Measurements from ENCODE around the gene HBG1. TPM values are rescaled to one million over a fixed set of nuclear protein-coding genes. Genes with fewer than 3 reads are reported as not detected.
A peak's percentile ranks its signal among the peaks of the same experiment; 100 is the strongest.

The HBG1 gene
- total RNA-seq, 1 donor from 2014 or later: not detected

- DNase-seq (no peak), ATAC-seq (ENCODE audit: poor library complexity) (no peak)
- intact Hi-C loops (cut with DNase I): no loop called here
Measured at GRCh38 chr11:5233307-5233706, 16.4 kb downstream of the HBG1 start.

GRCh38 chr11:5232821-5233220 is 16.8 kb downstream of the HBG1 start:
- DNase-seq (no peak), ATAC-seq (ENCODE audit: poor library complexity) (no peak)
- intact Hi-C loops (cut with DNase I): no loop called here

- DNase-seq (no peak), ATAC-seq (ENCODE audit: poor library complexity) (no peak)
- intact Hi-C loops (cut with DNase I): no loop called here
Measured at GRCh38 chr11:5232176-5232575, 17.5 kb downstream of the HBG1 start.

GRCh38 chr11:5231111-5231510 is 18.5 kb downstream of the HBG1 start:
- DNase-seq (no peak), ATAC-seq (ENCODE audit: poor library complexity) (no peak)
- intact Hi-C loops (cut with DNase I): no loop called here

GRCh38 chr11:5230266-5230665 is 19.4 kb downstream of the HBG1 start:
- ATAC-seq (ENCODE audit: poor library complexity) (no peak), DNase-seq (no peak)
- intact Hi-C loops (cut with DNase I): no loop called here

- ATAC-seq (ENCODE audit: poor library complexity) (no peak), DNase-seq (no peak)
- intact Hi-C loops (cut with DNase I): no loop called here
Measured at GRCh38 chr11:5229796-5230195, 19.9 kb downstream of the HBG1 start.

- DNase-seq (no peak), ATAC-seq (ENCODE audit: poor library complexity) (no peak)
- intact Hi-C loops (cut with DNase I): no loop called here
Measured at GRCh38 chr11:5229356-5229755, 20.3 kb downstream of the HBG1 start.

GRCh38 chr11:5228124-5228523 is 21.5 kb downstream of the HBG1 start:
- intact Hi-C loops (cut with DNase I): no loop called here
- ATAC-seq (ENCODE audit: poor library complexity) (no peak), DNase-seq (no peak)

- intact Hi-C loops (cut with DNase I): no loop called here
- no peak for ATAC-seq (ENCODE audit: poor library complexity)
- DNase-seq: no peak
Measured at GRCh38 chr11:5227681-5228080, 22.0 kb downstream of the HBG1 start.

- no peak for DNase-seq
- intact Hi-C loops (cut with DNase I): no loop called here
- ATAC-seq (ENCODE audit: poor library complexity): no peak
Measured at GRCh38 chr11:5226732-5227310, 22.8 kb downstream of the HBG1 start, which contains the start of gene HBB. Gene HBB (minus strand): TSS chr11:5227071. CDS start chr11:5227021, 50 bp downstream.

- ATAC-seq (ENCODE audit: poor library complexity) (no peak), DNase-seq (no peak)
- intact Hi-C loops (cut with DNase I): no loop called here
Measured at GRCh38 chr11:5225480-5225871, 24.2 kb downstream of the HBG1 start.

- no peak for ATAC-seq (ENCODE audit: poor library complexity)
- no peak for DNase-seq
- intact Hi-C loops (cut with DNase I): no loop called here
Measured at GRCh38 chr11:5224538-5225479, 24.8 kb downstream of the HBG1 start.

GRCh38 chr11:5223686-5224085 is 26.0 kb downstream of the HBG1 start:
- ATAC-seq (ENCODE audit: poor library complexity) (no peak), DNase-seq (no peak)
- intact Hi-C loops (cut with DNase I): no loop called here

GRCh38 chr11:5223146-5223545 is 26.5 kb downstream of the HBG1 start:
- no peak for DNase-seq
- intact Hi-C loops (cut with DNase I): no loop called here
- ATAC-seq (ENCODE audit: poor library complexity): no peak

- DNase-seq: no peak
- intact Hi-C loops (cut with DNase I): no loop called here
- ATAC-seq (ENCODE audit: poor library complexity): no peak
Measured at GRCh38 chr11:5210376-5210885, 39.2 kb downstream of the HBG1 start.

GRCh38 chr11:5204787-5205186 is 44.9 kb downstream of the HBG1 start:
- intact Hi-C loops (cut with DNase I): loop anchor here (2.0 kb wide), 1 partner anchor 176 kb away; no protein-coding TSS in a partner anchor
- DNase-seq: no peak
- ATAC-seq (ENCODE audit: poor library complexity): peak; percentile 61

- ATAC-seq (ENCODE audit: poor library complexity) (no peak), DNase-seq (no peak)
- intact Hi-C loops (cut with DNase I): no loop called here
Measured at GRCh38 chr11:5203366-5203765, 46.3 kb downstream of the HBG1 start.

GRCh38 chr11:5200582-5200981 is 49.1 kb downstream of the HBG1 start, which contains the start of gene OR51V1:
Gene OR51V1 (minus strand): TSS chr11:5200682. CDS start chr11:5200682, 0 bp downstream.
- no peak for ATAC-seq (ENCODE audit: poor library complexity)
- DNase-seq: no peak
- intact Hi-C loops (cut with DNase I): no loop called here

- DNase-seq: no peak
- no peak for ATAC-seq (ENCODE audit: poor library complexity)
- intact Hi-C loops (cut with DNase I): no loop called here
Measured at GRCh38 chr11:5198285-5198684, 51.4 kb downstream of the HBG1 start.

Data from Right ventricle myocardium superior (tissue), 1 donor.